Measurements from ENCODE around the gene RNF32.
"Not testable (repeated sequence)": the region's sequence is repeated elsewhere in the genome, so short reads cannot be mapped to it uniquely, and the experiment has no call there.

RNF32 gene

DNA sequence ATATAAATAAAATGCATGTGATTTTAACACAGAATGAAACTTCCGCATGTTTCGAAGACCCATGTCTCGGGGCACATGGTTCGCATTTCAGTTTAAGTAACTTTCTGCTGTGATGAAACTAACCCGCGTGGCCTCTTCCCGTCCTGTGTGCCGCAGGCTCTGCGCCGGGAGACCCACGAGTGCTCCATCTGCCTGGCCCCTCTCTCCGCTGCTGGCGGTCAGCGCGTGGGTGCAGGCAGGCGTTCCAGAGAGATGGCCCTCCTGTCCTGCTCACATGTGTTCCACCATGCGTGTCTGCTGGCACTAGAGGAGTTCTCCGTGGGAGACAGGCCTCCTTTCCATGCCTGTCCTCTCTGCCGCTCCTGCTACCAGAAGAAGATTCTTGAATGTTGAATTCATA is 35.7 kb downstream of the RNF32 start:
- DNase-seq (ENCODE audit: low read depth): no peak

DNA sequence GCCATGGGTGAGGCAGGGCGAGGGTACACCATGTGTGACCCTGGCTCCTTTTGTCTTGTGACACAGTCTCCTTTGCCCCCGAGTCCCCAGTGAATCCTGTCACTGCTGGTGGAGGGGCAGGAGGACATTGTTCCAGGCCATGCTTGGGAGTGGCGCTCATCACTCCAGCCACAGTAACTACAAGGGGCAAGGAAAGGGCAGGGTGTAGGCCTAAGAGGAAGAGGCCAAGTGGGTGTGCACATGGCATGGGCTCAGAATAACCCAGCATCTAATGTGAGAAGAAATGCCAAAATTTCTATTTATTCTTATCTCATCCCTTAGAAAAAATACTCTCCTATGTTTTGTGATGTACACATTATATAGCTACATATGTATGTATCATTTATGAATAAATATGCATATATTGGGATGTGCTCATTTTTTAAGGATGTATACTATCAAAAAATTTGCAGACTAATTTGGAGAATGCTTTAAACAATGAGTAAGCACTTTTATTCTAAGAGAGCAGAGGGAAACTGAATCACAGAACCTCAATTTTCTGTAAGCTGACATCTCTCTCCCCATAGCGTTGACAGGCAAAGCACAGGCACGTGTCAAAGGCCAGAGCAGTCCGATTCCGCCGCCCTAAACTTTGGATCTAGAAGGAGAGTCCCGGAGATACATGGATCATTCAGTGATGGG is 36.9 kb downstream of the RNF32 start:
- DNase-seq (ENCODE audit: low read depth): no peak

DNA sequence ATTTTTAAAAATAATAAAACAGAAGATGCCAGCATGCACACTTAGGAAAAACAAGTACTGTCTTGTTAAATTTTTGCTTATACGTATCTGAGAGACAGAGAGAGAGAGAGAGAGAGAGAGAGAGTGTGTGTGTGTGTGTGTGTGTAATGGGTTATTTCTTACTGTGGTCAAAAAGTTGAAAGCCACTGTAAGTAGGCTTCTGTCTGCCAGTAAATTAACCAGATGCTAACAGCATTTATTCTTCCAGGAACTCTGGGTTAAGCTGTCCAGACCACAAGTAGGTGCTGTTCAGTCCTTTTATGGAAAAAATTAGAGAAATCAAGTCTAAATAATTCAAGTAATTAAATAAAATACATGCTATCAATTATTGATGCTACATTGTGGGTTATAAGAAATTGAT is 39.7 kb downstream of the RNF32 start:
- no peak for DNase-seq (ENCODE audit: low read depth)

DNA sequence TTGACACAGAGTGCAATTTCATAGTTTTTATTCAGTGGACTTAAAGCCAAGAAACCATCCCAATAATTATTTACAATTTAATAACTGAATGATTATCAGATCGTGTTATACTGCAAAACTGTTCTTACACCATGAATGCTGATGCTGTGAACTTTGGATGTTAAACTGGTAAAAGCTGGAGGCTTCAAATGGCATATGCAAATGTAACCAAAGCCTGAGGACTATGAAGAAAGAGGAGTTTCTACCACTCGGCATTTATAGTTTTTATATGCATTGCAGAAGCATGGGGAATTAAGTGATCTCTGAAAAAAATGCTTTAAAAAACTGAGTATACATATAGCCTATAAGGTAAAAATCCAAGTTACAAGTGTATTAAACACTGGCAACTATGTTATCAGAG is 42.4 kb downstream of the RNF32 start:
- no peak for DNase-seq (ENCODE audit: low read depth)

DNA sequence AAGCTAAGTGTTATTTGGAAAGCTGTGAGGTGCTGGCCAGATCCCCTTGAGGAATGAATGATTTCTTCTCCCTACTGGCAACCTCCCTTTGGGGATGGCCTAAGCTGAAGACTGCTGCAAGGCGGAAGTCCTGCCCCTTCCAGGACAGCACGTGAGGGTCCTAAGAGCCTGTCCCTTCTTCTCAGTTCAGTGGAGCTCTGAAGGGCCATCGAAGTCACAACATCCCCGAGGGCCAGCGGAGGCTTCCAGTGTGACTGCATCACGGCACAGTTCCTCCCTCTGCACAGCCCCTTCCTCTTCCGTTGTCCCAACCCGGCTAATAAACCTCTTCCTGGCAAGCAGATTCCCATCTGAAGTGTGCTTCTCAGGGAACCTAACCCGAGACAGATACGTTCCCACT is 43.7 kb downstream of the RNF32 start:
- no peak for DNase-seq (ENCODE audit: low read depth)

DNA sequence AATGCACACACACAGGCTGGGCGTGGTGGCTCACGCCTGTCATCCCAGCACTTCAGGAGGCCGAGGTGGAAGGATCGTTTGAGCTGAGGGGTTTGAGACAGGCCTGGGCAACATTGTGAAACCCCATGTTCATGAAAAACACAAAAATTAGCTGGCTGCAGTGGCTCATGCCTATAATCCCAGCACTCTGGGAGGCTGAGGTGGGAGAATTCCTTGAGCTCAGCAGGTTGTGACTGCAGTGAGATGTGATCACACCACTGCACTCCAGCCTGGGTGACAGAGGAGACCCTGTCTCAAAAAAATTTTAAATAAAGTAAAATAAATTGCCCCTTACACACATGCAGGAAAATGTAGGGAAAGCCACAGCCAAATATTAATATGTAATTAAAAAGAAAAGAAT is 44.1 kb downstream of the RNF32 start:
- DNase-seq (ENCODE audit: low read depth): no peak

DNA sequence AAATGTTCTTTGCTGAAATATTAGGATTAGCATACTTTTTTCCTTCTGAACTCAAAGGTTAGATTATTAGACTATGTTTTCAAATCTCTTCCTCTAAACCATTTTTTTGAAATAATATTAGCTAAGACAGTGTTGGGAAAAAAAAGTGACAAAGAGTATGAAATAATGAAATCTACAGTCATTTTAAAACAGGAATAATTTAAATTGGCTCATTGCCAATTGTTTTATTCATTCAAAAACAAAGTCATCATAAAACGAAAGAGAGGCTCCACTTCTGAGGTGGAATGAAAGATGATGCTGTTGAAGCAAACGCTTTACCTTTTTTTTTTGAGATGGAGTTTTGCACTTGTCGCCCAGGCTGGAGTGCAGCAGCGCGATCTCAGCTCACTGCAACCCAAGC is 51.2 kb downstream of the RNF32 start:
- no peak for DNase-seq (ENCODE audit: low read depth)

DNA sequence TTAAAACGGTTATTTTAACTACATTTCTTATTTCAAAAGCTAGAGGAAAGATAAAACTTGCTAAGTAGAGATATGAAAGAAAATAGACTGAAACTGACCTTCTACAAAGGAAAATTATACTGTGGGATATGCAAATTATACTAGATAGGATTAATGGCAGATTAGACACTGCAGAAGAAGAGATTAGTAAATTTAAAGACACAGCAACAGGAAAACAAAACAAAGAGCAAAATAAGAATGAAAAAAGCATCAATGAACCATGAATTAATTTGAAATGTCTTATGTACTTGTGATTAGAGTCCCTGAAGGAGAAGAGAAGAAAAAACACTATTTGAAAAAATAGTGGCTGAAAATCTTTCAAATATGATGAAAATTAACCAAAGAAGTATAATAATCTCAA is 52.3 kb downstream of the RNF32 start:
- no peak for DNase-seq (ENCODE audit: low read depth)

DNA sequence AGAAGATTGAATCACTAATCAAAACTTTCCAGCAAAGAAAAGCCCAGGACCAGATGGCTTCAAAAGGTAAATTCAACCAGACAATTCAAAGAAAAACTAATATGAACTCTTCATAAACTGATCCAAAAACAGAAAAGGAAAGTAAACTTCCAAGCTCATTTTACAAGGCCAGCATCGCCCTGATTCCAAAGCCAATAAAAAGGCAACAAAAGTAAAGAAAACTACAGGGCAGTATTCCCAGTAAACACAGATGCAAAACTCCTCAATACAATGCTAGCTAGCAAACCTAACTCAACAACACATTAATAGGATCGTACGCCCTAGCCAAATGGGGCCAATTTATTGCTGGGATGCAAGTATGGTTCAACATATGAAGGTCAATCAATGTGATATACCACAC is 53.1 kb downstream of the RNF32 start:
- DNase-seq (ENCODE audit: low read depth): no peak

DNA sequence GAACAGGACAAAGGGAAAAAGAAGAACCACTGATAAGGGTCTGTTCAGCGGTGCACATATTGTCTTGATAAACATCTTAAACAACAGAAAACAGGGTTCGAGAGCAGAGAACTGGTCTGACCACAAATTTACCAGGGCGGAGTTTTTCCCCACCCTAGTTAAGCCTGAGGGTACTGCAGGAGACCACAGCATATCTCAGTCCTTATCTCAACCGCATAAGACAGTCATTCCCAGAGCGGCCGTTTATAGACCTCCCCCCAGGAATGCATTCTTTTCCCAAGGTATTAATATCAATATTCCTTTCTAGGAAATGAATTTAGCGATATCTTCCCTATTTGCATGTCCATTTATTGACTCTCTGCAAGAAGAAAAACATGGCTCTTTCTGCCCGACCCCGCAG is 56.7 kb downstream of the RNF32 start:
- not testable (repeated sequence) for DNase-seq (ENCODE audit: low read depth)

DNA sequence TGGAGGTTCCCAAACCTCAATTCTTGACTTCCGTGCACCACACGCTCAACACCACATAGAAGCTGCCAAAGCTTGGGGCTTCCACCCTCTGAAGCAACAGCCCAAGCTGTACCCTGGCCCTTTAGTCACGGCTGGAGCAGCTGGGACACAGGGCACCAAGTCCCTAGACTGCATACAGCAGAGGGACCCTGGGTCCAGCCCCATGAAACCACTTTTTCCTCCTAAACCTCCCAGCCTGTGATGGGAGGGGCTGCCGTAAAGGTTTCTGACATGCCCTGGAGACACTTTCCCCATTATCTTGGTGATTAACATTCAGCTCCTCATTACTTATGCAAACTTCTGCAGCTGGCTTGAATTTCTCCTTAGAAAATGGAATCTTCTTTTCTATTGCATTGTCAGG is 57.9 kb downstream of the RNF32 start:
- not testable (repeated sequence) for DNase-seq (ENCODE audit: low read depth)

DNA sequence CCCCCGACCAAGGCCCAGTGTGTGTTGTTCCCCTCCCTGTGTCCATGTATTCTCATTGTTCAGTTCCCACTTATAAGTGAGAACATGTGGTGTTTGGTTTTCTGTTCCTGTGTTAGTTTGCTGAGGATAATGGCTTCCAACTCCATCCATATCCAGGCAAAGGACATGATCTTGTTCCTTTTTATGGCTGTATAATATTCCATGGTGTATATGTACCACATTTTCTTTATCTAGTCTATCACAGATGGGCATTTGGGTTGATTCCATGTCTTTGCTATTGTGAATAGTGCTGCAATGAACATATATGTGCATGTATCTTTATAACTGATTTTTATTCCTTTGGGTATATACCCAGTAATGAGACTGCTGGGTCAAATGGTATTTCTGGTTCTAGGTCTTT is 61.2 kb downstream of the RNF32 start:
- DNase-seq (ENCODE audit: low read depth): not testable (repeated sequence)

DNA sequence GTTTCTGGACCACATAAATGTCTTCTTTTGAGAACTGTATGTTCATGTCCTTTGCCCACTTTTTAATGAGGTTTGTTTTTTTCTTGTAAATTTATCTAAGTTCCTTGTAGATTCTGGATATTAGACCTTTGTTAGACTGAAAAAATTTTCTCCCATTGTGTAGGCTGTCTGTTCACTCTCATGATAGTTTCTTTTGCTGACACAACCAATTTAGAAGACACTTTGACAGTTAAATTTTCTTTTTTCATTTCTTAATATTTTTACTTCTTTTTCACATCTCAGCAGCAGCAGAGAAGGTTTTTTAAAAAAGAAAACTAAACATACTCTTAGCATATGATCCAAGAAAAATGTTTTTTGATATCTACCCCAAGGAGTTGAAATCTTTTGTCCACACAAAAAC is 61.8 kb downstream of the RNF32 start:
- no peak for DNase-seq (ENCODE audit: low read depth)

DNA sequence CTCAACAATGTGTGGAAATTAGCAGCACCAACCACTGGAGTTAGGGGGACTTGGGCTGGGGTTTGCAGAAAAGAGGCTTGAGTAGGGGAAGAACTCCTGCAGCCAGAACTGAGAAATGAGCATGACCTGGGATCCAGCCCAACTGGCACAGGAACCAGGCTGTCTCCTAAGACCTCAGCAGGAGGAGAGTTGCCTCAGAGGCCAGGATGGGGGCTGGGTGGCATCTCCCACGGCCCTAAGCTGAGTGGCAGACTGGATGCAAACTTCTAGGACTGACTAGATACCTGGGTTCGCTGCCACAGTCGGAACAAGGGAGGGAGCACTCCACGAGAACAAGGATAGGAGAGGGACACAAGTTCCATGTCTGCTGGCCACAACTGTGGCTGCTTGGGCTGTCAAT is 62.6 kb downstream of the RNF32 start:
- peak; percentile 24 for DNase-seq (ENCODE audit: low read depth)

DNA sequence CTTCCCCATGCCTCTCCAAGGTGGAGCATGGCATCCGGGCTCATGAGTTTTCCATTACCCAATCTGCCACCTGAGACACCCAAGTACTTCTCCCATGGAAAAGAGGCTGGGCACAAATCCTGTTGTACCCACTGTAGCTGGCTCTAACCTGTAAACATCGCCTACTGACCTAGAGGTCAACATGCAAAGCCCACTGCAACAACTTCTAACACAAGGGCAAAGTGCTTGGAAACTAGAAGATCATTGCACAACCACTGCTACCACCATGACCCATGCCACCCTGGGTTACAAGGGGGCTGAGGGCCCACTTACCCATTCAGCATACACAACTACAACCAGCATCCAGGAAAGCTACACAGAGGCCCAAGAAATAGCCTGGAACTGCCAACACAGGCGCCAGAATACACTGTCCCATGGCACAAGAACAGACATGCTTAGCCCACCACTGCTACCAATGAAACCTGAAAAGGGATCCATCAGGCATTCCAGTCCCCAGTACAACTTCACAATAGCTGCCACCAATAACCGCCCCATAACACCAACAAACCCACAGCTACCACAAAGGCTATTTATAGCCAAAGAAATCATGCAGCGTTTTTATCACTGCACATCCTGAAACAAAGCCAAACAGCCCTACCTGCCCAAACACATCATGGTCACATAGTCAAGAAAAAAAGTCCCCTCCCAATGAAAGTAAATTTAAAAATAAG is 63.4 kb downstream of the RNF32 start:
- DNase-seq (ENCODE audit: low read depth): no peak

DNA sequence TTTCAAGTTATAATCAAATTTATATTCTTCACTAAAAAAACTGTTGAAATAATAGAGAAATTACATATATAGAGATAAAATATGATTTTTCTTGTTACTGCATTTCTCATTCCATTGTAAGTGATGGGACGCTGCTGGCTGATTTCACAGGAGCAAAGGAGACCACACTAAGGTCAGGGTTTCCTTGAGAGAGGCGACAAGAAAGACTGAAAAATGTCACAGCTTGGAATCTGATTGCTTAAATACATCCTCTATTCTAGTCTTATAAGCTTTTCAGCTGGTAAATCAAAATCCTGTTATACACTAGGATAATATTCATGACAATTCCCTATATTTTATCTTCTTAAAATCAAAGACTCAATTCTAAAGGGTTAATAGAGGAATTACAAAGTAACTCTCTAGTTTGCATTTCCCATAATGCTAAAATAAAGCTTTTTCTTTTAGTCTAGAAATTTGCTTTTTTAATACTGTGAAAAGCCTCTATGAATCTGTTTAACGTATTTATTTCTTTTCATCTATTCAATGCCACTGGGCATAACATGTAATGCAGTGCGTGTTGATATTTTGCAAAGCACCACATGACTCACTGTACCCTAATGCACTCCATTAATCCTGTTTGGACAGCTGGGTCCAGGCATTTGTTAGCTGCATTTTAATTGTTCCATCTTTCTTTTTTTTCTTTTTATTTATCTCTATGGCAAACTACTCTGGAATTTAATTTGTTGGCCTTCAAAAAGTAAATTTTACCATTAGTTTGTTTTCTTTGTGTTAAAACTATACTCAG is 81.7 kb downstream of the RNF32 start:
- no peak for DNase-seq (ENCODE audit: low read depth)

DNA sequence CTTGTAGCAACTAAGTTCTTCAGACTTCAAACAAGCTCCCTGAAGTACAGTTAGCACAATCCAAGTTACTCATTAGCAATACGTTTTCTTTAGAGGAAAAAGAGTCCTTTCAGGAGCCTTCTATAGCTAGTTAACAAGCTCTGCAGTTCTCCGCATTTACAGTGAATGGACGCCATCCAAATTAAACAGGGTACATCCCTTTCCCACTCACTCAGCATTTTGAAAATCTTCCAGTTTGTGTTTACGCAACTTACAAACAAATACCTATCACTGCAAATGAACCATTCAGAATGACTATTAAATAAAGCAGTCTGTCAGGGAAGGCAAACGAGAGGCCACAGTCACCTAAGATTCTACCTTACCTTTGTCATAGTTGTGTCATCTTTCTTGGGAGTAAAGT is 84.5 kb downstream of the RNF32 start:
- DNase-seq (ENCODE audit: low read depth): peak; percentile 46

DNA sequence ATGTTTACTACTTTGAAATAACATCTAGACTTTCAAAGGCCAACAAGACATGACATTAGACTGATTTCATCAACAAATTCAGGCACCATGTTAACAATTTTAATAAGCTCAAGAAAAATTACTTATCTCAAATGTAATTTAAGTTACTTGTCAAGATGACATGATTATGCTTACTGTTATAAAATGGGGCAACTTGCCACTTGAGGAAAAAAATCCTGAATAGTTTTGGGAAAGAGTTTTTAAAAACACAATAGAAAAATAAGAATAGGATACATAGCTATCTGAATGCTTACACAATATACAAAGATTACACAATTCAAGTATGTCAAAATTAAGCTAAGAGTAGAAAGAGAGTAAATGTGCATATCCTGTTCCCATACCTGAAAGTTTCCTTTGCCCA is 85.4 kb downstream of the RNF32 start:
- peak; percentile 20 for DNase-seq (ENCODE audit: low read depth)
